Common myeloid progenitor, CD34-positive (primary cell): ENCODE results near the gene FGF3.

ENCODE experiments used
- CTCF ChIA-PET: fragments of 350-600 bp; sonication (Branson Sonifier 250); formaldehyde crosslinking; loops from one replicate; lab custom pipeline; 2021; ENCODE audit warnings: antibody characterized with exemption; lab: Charles Lee
- POLR2A ChIA-PET: fragments of 350-600 bp; sonication (Branson Sonifier 250); formaldehyde crosslinking; loops from one replicate; lab custom pipeline; 2021; ENCODE audit warnings: antibody characterized with exemption; lab: Charles Lee
- DNase-seq, 3 donors: peaks; one replicate each; pipeline versions ENCODE4 v3.0.0 to v3.0.0-alpha.2; 2013
- H3K27ac ChIP-seq, 2 experiments: 1 replicate in 1 of 2; 2 replicates in 1 of 2; pipeline ENCODE4 v1.7.0; 2013; ENCODE audit warnings: inconsistent platforms in 2 of 2, low read length in 2 of 2, mild to moderate bottlenecking in 2 of 2, low read depth in 1 of 2, moderate library complexity in 1 of 2; ENCODE audit not compliant: severe bottlenecking in 2 of 2, insufficient read depth in 1 of 2, poor library complexity in 1 of 2
- H3K27me3 ChIP-seq, 5 experiments: replicated peaks in 2 of 5; 1 replicate in 3 of 5; 2 replicates in 2 of 5; pipeline versions ENCODE4 v1.6.1 to v1.7.0; 2013; ENCODE audit warnings: low read length in 4 of 5, mild to moderate bottlenecking in 2 of 5, moderate library complexity in 2 of 5, inconsistent platforms in 1 of 5; ENCODE audit not compliant: insufficient read depth in 5 of 5, control insufficient read depth in 4 of 5
- H3K36me3 ChIP-seq, 4 experiments: 1 replicate in 2 of 4; 2 replicates in 2 of 4; pipeline versions ENCODE4 v1.6.1 to v1.7.0; 2013; ENCODE audit warnings: low read length in 3 of 4, control low read depth in 1 of 4, mild to moderate bottlenecking in 1 of 4; ENCODE audit not compliant: control insufficient read depth in 4 of 4, insufficient read depth in 4 of 4
- H3K4me1 ChIP-seq, 4 experiments: 1 replicate in 3 of 4; 2 replicates in 1 of 4; pipeline versions ENCODE4 v1.6.1 to v1.7.1; 2013; ENCODE audit warnings: low read length in 3 of 4, mild to moderate bottlenecking in 3 of 4, control low read depth in 1 of 4, inconsistent platforms in 1 of 4, moderate library complexity in 1 of 4; ENCODE audit not compliant: control insufficient read depth in 4 of 4, insufficient read depth in 4 of 4; ENCODE audit errors: control extremely low read depth in 1 of 4
- H3K4me3 ChIP-seq, 7 experiments: 1 replicate in 4 of 7; 2 replicates in 3 of 7; pipeline versions ENCODE4 v1.5.1 to v1.7.0; 2013; ENCODE audit warnings: mild to moderate bottlenecking in 7 of 7, low read length in 6 of 7, moderate library complexity in 6 of 7, inconsistent platforms in 2 of 7, low read depth in 2 of 7, control low read depth in 1 of 7; ENCODE audit not compliant: insufficient read depth in 4 of 7, control insufficient read depth in 1 of 7; ENCODE audit errors: extremely low read depth in 1 of 7
- H3K9me3 ChIP-seq, 5 experiments: 1 replicate in 4 of 5; 2 replicates in 1 of 5; pipeline versions ENCODE4 v1.6.1 to v1.7.1; 2013; ENCODE audit warnings: low read length in 4 of 5, mild to moderate bottlenecking in 2 of 5, inconsistent platforms in 1 of 5, low read depth in 1 of 5, moderate library complexity in 1 of 5; ENCODE audit not compliant: control insufficient read depth in 4 of 5, insufficient read depth in 2 of 5; ENCODE audit errors: control extremely low read depth in 1 of 5
- WGBS: methylation state at CpG from one replicate; pipeline ENCODE4 v1.1.5; 2013; ENCODE audit not compliant: insufficient coverage; 5-methylcytosine and 5-hydroxymethylcytosine counted together

The FGF3 gene

DNA sequence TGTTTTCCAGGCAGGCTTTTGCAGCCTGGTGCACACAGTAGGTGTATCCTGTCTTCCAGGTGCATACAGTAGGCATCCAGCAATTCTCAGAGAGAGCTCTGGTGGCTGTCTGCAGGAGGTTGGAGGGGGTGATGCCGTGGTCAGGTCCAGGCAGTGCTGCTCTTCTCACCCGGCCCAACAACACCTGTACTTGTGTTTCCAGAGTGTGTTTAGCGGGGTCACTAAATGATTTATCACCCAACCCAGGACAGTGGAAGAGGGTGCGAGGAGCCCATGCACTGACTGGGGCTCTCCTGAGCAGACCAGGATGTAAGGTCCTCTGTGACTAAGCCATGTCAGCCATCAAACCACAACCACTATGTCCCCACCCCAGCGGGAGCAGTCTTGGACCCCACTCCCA, 18.6 kb upstream of the FGF3 start:
- peaks cover 0 to 5% (median 3%) of the 10 kb centered on the region in 5 experiments for H3K9me3 ChIP-seq
- H3K4me3 ChIP-seq: no peak overlapping the region
- no peaks in the 10 kb centered on the region for H3K36me3 ChIP-seq
- CTCF ChIA-PET: no interaction called here
- peaks cover 2 to 72% (median 21%) of the 10 kb centered on the region in 5 experiments for H3K27me3 ChIP-seq
- no peak overlapping the region for H3K27ac ChIP-seq
- WGBS: 88% methylated on average over 4 of the region's 5 CpGs
- POLR2A ChIA-PET: no interaction called here
- DNase-seq: no peak
- peaks cover 0 to 5% (median 2%) of the 10 kb centered on the region in 4 experiments for H3K4me1 ChIP-seq

DNA sequence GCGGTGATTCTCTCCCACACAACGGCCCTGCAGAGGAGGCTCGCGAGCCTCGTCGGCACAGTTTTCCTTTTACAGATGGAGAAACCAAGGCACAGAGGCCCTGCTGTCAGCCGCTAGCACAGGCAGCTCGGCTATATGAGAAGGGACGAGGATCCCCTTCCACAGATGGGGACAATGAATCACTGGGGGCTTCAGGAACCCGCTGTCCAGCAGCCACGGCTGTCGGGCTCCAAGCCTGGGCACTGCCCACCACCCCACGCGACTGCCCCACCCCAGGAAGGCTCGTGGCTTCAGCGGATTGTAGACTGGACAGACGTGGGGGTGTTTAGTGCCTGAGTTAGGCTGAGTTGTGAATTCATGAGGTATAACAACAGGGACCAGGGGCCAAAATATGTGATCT, 17.2 kb upstream of the FGF3 start:
- WGBS: 90% methylated on average over 17 of the region's 17 CpGs

DNA sequence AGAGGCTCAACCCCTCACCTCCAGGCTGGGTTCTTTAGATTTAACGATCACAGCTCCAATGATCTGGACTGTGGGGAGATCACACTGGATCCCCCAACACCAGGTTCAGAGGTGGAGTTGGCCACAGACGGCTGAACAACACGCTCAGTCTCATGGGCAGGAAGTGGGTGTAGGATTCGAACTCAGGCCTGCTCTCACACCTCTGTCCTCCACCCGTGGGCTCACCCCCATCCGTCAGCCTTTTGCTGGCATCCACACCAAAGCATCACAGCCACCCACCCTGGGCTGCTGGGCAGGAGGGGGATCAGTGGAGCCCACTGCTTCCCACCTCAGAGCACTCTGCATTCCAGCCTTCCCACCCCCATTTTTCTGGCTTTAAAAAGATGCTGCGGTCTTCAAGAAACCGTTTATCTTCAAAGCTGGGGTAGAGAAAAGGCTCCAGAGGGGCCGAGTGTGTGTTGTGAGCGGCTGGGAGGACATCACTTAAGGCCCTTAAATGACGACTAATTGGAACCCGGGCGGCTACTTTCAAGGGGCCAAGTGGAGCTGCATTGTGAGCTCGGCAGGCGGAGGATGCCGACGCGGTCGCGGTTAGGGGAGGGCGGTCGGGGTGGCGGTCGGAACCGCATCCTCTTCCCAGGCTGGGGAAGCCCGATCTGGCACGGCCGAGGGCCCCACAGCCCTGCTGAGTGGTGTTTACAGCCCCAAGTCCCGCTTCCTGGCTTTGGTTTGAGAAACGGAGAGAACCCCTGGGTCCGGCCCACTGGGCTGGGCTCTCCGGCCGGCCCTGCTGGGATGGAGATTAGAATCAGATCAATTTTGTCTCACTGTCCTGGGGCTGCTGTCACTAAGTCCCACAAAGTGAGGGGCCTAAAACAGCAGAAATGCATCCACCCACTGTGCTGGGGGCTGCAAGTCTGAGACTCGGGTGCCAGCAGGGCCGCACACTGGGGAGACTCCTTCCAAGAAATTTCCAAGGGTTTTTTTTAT, 15.9 kb upstream of the FGF3 start:
- ChIA-PET POLR2A (no interaction called here), CTCF (no interaction called here)
- H3K4me3 ChIP-seq: no peak overlapping the region
- no peaks in the 10 kb centered on the region for H3K36me3 ChIP-seq
- peak; percentile 33 to 42 (median 38) for DNase-seq
- peaks cover 0 to 5% (median 2%) of the 10 kb centered on the region in 4 experiments for H3K4me1 ChIP-seq
- peaks cover 2 to 78% (median 28%) of the 10 kb centered on the region in 5 experiments for H3K27me3 ChIP-seq
- H3K9me3 ChIP-seq: no peaks in the 10 kb centered on the region
- 21% methylated on average over 29 of the region's 35 CpGs for WGBS
- H3K27ac ChIP-seq: no peak overlapping the region

More for the DNA sequence above, 17.2 kb upstream of the FGF3 start:
- POLR2A ChIA-PET: interaction anchor here (0.5 kb wide), 1 partner anchor 101 kb away, joined by 3 read pairs; no protein-coding TSS in a partner anchor
- Histone ChIP-seq H3K4me3 (no peak overlapping the region), H3K27ac (no peak overlapping the region), H3K36me3 (no peaks in the 10 kb centered on the region), H3K9me3 (peaks cover 0 to 2% (median under 1%) of the 10 kb centered on the region in 5 experiments), H3K27me3 (peaks cover 2 to 78% (median 26%) of the 10 kb centered on the region in 5 experiments), H3K4me1 (peaks cover 0 to 5% (median 2%) of the 10 kb centered on the region in 4 experiments)
- CTCF ChIA-PET: no interaction called here
- no peak for DNase-seq

DNA sequence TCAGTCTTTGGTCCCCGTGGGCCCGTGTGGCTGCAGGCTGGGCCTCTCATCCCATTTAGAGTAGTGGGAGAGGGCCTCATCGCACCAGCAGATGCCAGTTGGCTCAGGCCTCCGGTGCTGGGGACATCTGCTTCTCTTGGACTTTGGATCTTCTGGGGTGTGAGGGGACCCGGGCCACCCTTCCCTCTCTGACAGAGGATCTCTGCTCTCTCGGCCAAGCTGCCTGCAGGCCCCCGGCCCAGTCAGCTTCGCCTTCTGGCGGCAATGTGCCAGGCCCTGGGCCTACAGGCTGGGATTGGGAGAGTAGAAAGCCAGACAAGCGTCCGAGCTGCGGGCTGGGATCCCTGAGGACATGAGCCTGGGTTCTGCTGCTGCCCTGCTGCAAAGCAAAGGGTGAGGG, 15.0 kb upstream of the FGF3 start:
- H3K36me3 ChIP-seq: no peaks in the 10 kb centered on the region
- no peaks in the 10 kb centered on the region for H3K9me3 ChIP-seq
- H3K27me3 ChIP-seq: peaks cover 2 to 76% (median 28%) of the 10 kb centered on the region in 5 experiments
- no peak overlapping the region for H3K4me3 ChIP-seq
- no peak overlapping the region for H3K27ac ChIP-seq
- DNase-seq: no peak
- POLR2A ChIA-PET: no interaction called here
- 98% methylated on average over 8 of the region's 12 CpGs for WGBS
- peaks cover 0 to 5% (median 2%) of the 10 kb centered on the region in 4 experiments for H3K4me1 ChIP-seq
- CTCF ChIA-PET: no interaction called here

DNA sequence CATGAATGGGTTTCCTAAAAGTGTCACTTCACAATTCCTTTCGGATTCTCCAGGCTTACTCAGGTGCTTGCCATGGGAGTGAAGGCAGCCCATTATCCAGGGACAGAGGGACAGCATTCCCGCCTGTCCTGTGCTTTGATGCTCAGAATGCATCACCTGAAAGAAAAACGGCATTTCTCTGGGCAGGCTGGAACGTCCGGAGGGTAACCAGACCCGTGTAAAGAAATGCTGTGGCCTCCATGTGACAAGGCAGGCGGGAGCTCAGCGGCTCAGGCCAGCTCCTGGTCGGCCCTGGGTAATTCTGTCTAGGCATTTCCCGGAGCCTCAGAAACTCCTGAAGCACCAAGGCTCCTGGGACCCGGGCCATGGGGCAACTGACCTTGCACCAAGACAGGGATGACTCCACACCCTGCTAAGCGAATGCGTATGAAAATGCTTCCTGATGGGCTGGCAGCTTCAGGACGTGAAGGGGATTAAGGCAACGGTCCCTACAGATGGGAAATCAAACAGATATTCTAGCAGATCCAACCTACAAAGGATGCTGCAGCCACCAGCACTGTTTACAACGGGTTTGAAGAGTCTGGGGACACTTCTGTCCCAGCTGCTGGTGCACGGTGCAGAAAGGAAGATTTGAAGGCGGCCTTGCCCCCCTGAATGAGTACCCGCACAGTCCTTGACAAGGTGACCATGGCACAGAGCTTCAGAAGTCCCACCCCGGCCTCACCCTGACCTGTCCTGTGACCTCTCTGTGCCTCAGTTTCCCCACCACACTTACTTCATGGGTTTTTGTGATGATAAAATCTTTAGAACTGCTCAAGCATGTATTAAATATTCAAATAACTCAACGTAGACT, 13.6 kb upstream of the FGF3 start:
- 36% methylated on average over 20 of the region's 21 CpGs for WGBS
- ChIA-PET CTCF (no interaction called here), POLR2A (interaction anchor here (0.7 kb wide), 1 partner anchor 9 kb away, joined by 3 read pairs; no protein-coding TSS in a partner anchor)

DNA sequence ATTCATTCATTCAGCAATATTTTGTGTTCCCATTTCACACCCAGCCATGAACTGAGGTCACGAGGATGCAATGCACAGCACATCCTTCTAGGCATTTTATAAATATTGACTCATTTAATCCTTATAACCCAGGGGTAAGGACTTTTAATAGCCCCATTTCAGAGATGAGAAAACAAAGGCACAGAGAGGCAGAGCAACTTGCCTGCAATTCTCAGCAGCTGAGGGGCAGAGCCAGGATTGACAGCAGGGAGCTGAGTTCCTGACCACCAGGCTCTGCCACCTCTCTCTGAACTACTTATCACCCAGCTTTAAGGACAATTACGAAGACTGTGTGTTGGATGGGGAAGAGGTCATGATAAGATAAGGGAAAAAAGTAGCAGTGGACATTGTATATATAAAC, 12.8 kb upstream of the FGF3 start:
- H3K36me3 ChIP-seq: no peaks in the 10 kb centered on the region
- peaks cover 0 to 6% (median 3%) of the 10 kb centered on the region in 5 experiments for H3K9me3 ChIP-seq
- peaks cover 2 to 76% (median 24%) of the 10 kb centered on the region in 5 experiments for H3K27me3 ChIP-seq
- DNase-seq: no peak
- H3K4me1 ChIP-seq: peaks cover 0 to 5% (median 2%) of the 10 kb centered on the region in 4 experiments
- no peak overlapping the region for H3K27ac ChIP-seq
- ChIA-PET CTCF (no interaction called here), POLR2A (no interaction called here)
- no peak overlapping the region for H3K4me3 ChIP-seq
- WGBS: 67% methylated on average over 1 of the region's 2 CpGs

More for the DNA sequence above, 13.6 kb upstream of the FGF3 start:
- Histone ChIP-seq H3K27ac (no peak overlapping the region), H3K9me3 (peaks cover 0 to 2% (median 0%) of the 10 kb centered on the region in 5 experiments), H3K27me3 (peaks cover 2 to 74% (median 22%) of the 10 kb centered on the region in 5 experiments), H3K4me1 (peaks cover 0 to 5% (median 2%) of the 10 kb centered on the region in 4 experiments), H3K36me3 (no peaks in the 10 kb centered on the region), H3K4me3 (no peak overlapping the region)
- DNase-seq: no peak
